C4-2B (cell line): ENCODE data around the gene PGA5.

Experiments
- H3K27ac ChIP-seq: fragments of 450-650 bp; 2 replicates; pipeline ENCODE4 v1.5.1; 2017
- ZFX ChIP-seq: fragments of 450-650 bp; IDR thresholded peaks from 2 replicates; pipeline ENCODE4 v1.6.1; 2017
- TF ChIP-seq, protein P1 (sequence below): fragments of 450-650 bp; conservative IDR thresholded peaks from 2 replicates; pipeline ENCODE4 v1.5.1; 2017; ENCODE audit warnings: mild to moderate bottlenecking

The PGA5 gene

DNA sequence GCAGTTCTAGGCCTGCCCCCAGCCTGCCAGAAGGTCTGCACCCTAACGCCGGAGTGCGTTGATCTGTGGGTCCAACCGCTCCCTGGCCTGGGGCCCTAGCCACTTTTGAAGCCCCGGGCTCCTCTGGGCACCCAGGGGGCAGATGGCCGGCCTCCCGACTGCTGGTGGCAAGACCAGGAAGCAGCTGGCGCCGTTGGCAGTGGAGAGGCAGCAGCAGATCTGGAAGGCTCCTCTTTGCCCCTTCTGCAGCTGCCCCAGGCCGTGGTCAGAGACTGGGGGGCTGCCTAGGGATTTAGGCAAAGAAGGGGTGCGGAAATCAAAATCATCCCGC is 54.6 kb downstream of the PGA5 start:
- no peak for TF ChIP-seq ZFX
- TF ChIP-seq, protein P1, sequence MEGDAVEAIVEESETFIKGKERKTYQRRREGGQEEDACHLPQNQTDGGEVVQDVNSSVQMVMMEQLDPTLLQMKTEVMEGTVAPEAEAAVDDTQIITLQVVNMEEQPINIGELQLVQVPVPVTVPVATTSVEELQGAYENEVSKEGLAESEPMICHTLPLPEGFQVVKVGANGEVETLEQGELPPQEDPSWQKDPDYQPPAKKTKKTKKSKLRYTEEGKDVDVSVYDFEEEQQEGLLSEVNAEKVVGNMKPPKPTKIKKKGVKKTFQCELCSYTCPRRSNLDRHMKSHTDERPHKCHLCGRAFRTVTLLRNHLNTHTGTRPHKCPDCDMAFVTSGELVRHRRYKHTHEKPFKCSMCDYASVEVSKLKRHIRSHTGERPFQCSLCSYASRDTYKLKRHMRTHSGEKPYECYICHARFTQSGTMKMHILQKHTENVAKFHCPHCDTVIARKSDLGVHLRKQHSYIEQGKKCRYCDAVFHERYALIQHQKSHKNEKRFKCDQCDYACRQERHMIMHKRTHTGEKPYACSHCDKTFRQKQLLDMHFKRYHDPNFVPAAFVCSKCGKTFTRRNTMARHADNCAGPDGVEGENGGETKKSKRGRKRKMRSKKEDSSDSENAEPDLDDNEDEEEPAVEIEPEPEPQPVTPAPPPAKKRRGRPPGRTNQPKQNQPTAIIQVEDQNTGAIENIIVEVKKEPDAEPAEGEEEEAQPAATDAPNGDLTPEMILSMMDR = no peak
- H3K27ac ChIP-seq = no peak overlapping the region

DNA sequence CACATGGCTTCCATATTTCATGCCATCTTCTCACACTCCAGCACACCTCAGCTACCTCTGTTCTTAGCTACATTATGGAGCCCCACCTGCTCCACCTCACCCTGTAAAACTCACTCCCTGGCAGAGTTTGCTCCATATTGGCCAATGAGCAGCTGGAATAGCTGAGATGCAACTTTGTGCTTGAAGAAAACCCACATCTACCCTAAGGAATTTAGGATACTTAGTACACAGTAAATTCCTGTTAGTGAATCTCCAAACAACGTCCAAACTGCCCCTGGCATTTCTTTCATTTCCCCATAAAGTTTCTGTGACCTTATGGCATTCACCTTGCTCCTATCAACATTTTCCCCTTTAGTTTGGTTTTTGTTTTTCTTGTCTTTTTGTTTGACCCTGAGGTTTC is 56.4 kb downstream of the PGA5 start:
- H3K27ac ChIP-seq = no peak overlapping the region
- TF ChIP-seq, protein P1 = no peak
- no peak for TF ChIP-seq ZFX

DNA sequence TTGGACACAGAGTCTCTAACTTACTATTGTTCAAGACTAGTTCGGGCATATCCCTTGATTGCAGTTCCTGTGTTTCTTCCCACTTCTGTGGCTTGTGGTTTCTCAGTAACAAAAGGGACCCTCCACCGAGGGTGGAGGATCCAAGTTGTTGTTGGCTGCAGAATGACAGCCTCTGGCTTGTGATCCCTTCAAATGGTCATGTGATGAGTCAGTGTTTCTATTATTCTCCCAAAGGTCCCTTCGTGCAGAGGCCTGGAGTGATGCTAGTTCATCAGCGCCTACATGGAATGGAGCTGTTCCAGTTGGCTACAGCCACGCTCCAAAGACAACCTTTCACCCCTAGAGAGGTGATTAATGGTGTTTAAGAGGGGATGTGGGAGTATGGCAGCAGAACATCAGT is 56.8 kb downstream of the PGA5 start:
- no peak overlapping the region for H3K27ac ChIP-seq
- TF ChIP-seq, protein P1 = no peak
- no peak for TF ChIP-seq ZFX

DNA sequence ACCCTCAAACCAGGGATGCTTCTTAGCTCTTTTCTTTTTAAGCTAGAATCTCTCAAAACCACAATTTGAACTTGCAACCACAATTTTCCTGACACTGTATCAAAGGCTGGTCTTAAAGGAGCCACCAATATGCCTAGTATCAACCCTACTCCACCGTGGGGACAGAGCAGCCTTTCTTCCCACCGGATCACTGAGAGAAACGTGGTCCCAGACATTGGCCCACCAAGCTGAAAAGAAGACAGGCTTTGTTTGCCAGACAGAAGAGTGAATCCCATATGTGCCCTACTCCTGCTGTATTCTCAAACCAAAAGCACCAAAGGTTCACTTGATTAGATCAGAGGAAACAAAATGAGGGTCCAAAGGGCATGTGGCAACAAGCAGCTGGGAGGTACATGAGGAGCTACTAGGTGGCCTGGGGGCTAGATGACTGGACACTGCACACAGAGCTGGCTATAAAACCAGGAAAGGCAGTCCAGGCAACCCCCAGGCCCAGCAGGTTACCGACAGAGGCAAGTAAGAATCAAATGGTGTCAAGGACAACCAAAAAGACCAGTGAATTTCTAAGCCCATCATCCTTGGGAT is 57.8 kb downstream of the PGA5 start:
- no peak overlapping the region for H3K27ac ChIP-seq
- no peak for TF ChIP-seq ZFX
- TF ChIP-seq, protein P1 = no peak
